Epithelial cell of esophagus (primary cell): Measurements from ENCODE around the gene IL31RA.

Source experiments
- DNase-seq: peaks from one replicate; pipeline ENCODE4 v3.0.0; 2010; ENCODE audit warnings: low read depth
- H3K4me3 ChIP-seq: 2 replicates; pipeline ENCODE4 v1.5.1; 2011; ENCODE audit warnings: mild to moderate bottlenecking, low read length, control low read depth
- TF ChIP-seq, protein P1 (sequence below): IDR thresholded peaks from 2 replicates; pipeline ENCODE4 v1.5.1; 2011; ENCODE audit warnings: low read depth, mild to moderate bottlenecking, low read length, control low read depth, inconsistent platforms; ENCODE audit not compliant: insufficient read depth; ENCODE audit errors: missing control alignments

Gene IL31RA

GRCh38 chr5:55907927-55908326, 56.8 kb downstream of the IL31RA start:
- no peak for DNase-seq
- no peak overlapping the region for H3K4me3 ChIP-seq
- TF ChIP-seq, protein P1, sequence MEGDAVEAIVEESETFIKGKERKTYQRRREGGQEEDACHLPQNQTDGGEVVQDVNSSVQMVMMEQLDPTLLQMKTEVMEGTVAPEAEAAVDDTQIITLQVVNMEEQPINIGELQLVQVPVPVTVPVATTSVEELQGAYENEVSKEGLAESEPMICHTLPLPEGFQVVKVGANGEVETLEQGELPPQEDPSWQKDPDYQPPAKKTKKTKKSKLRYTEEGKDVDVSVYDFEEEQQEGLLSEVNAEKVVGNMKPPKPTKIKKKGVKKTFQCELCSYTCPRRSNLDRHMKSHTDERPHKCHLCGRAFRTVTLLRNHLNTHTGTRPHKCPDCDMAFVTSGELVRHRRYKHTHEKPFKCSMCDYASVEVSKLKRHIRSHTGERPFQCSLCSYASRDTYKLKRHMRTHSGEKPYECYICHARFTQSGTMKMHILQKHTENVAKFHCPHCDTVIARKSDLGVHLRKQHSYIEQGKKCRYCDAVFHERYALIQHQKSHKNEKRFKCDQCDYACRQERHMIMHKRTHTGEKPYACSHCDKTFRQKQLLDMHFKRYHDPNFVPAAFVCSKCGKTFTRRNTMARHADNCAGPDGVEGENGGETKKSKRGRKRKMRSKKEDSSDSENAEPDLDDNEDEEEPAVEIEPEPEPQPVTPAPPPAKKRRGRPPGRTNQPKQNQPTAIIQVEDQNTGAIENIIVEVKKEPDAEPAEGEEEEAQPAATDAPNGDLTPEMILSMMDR = no peak

GRCh38 chr5:55908804-55909203, 57.6 kb downstream of the IL31RA start:
- TF ChIP-seq, protein P1 = no peak
- DNase-seq = no peak

DNA sequence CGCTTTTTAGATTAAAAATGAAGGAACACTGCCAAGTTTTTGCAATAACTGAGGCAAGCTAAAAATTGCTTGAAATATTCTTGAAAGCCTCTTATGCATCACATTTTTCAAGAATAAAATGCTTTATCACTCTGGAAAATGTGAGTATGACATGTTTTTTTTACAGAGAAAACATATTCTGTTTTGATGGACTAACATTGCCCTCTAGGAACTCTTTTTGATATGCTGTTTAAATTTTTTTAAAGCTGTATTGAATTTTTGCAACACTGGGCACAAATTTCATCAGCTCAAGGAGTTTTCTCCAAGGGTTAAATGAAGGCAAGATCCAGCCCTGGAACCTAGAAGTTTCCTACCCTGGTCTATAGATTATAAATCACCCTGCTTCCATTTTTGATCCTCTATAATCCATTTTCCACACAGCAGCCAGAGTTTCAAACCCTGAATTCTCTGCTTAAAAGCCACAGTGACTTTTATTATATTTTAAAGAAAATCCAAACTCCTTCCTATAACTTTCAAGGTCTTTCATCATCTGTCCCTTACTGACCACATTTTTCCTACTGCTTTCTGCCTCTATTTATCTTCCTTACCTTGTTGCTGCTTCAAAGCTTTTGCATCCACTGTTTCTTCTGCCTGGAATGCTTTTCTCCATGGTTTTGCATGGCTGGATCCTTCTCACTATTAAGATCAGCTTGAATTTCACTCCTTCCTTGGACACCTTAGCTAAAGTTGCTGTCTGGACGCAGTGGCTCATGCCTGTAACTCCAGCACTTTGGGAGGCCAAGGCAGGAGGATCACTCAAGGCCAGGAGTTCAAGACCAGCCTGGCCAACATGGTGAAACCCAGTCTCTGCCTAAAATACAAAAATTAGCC, 60.9 kb downstream of the IL31RA start:
- TF ChIP-seq, protein P1 = no peak
- H3K4me3 ChIP-seq = no peak overlapping the region
- no peak for DNase-seq

More at GRCh38 chr5:55908804-55909203, 57.6 kb downstream of the IL31RA start:
- no peak overlapping the region for H3K4me3 ChIP-seq

GRCh38 chr5:55913466-55914413, 62.6 kb downstream of the IL31RA start:
- TF ChIP-seq, protein P1 = no peak
- no peak overlapping the region for H3K4me3 ChIP-seq
- no peak for DNase-seq

- TF ChIP-seq, protein P1 = no peak
- no peak overlapping the region for H3K4me3 ChIP-seq
- DNase-seq = no peak
Observed at GRCh38 chr5:55914971-55915370, 63.8 kb downstream of the IL31RA start.

DNA sequence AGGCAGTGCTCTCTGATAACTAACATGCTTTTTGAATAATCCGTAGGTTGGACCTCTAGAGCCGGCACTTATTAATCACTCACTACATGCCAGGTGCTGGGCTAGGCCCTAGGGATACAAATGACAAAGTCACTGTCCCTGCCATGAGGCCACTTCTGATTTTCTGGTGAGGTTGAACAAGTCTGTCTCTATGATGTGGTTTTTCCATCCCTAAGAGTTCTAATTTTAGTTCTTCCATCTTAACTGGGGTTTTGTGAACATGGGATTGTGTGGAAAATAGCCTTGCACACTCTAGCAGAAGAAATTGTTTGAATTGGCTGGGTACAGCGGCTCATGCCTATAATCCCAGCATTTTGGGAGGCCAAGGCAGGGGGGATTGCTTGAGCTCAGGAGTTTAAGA, 64.6 kb downstream of the IL31RA start:
- TF ChIP-seq, protein P1 = no peak
- no peak for DNase-seq

More for the DNA sequence above, 64.6 kb downstream of the IL31RA start:
- no peak overlapping the region for H3K4me3 ChIP-seq
